ENCODE measurements around the gene CBY3.

GRCh38 chr5:179678223-179679013 lies 2.4 kb downstream of the CBY3 start:
- TF ChIP-seq FOXP4 (CRISPR knock-in tag; IDR thresholded peaks at IDR 0.05) = peak; percentile 66; the same call in 1 of the 2 replicates
- TF ChIP-seq EZH2 (conservative IDR thresholded peaks at IDR 0.05; ENCODE audit: low read depth, low read length) = no peak

Measured in HepG2 (cell line).